T-helper 17 cell (primary cell): ENCODE measurements around the gene PWWP2A. TPM values are rescaled to one million over a fixed set of nuclear protein-coding genes. Genes with fewer than 3 reads are reported as not detected.

Experiments
- ATAC-seq: fragments of 150-1000 bp; cut with Tn5 transposase; 2 replicates; pipeline ENCODE4 v1.10.0; 2021; ENCODE audit warnings: mild to moderate bottlenecking, moderate library complexity
- DNase-seq, 3 donors: peaks; one replicate each; pipeline versions ENCODE4 v3.0.0 to v3.0.0-alpha.2; 2020 to 2021
- H3K9me3 ChIP-seq: one replicate; pipeline ENCODE4 v1.7.0; 2013; ENCODE audit warnings: low read length, mild to moderate bottlenecking; ENCODE audit not compliant: control insufficient read depth, poor library complexity, severe bottlenecking
- H3K27ac Mint-ChIP-seq: one replicate; pipeline ENCODE4 v1.8.0; 2022; ENCODE audit warnings: mild to moderate bottlenecking, moderate library complexity, mixed read lengths
- H3K27me3 Mint-ChIP-seq: one replicate; pipeline ENCODE4 v1.8.0; 2022; ENCODE audit warnings: mixed read lengths
- H3K36me3 Mint-ChIP-seq: one replicate; pipeline ENCODE4 v1.8.0; 2022; ENCODE audit warnings: low read depth, mixed read lengths
- H3K4me1 Mint-ChIP-seq: one replicate; pipeline ENCODE4 v1.8.0; 2022; ENCODE audit warnings: mild to moderate bottlenecking, mixed read lengths
- H3K4me3 Mint-ChIP-seq: one replicate; pipeline ENCODE4 v1.8.0; 2022; ENCODE audit warnings: mild to moderate bottlenecking, moderate library complexity, mixed read lengths
- total RNA-seq, 4 donors: library from RNA in 2 of 4; stranded (reverse) in 2 of 4; gene quantifications; one replicate each; pipeline ENCODE4 v1.2.3 and lab custom pipeline; 2022 to 2026

PWWP2A gene
- total RNA-seq, 2 donors from 2014 or later: 18.0 to 22.6 TPM

- no peaks in the 10 kb centered on the region for H3K9me3 ChIP-seq
- peaks cover 3% of the 10 kb centered on the region for H3K36me3 Mint-ChIP-seq
- no peak for ATAC-seq
- no peak overlapping the region for H3K4me3 Mint-ChIP-seq
- no peak overlapping the region for H3K27ac Mint-ChIP-seq
- H3K27me3 Mint-ChIP-seq: no peaks in the 10 kb centered on the region
- DNase-seq: no peak
- H3K4me1 Mint-ChIP-seq: no peaks in the 10 kb centered on the region
Measured at GRCh38 chr5:160054047-160054446, 65.2 kb downstream of the PWWP2A start.

- Mint-ChIP-seq H3K27me3 (no peaks in the 10 kb centered on the region), H3K4me1 (peaks cover 9% of the 10 kb centered on the region), H3K27ac (peak overlapping the region; percentile 81), H3K36me3 (peaks cover 10% of the 10 kb centered on the region), H3K4me3 (no peak overlapping the region)
- H3K9me3 ChIP-seq: no peaks in the 10 kb centered on the region
- ATAC-seq (no peak), DNase-seq (no peak)
Measured at GRCh38 chr5:160049099-160049498, 70.2 kb downstream of the PWWP2A start.

DNA sequence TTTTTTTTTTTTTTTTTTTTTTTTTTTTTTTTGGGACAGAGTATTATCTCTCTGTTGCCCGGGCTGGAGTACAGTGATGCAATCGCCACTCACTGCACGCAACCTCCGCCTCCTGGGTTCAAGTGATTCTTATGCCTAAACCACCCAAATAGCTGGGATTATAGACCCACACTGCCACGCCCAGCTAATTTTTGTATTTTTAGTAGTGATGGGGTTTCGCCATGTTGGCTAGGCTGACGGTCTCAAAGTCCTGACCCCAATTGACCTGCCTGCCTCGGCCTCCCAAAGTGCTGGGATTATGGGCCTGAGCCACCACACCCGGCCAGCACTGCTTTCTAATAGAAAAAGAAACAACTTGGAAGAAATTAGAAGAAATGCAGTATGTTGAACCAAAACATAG lies 71.1 kb downstream of the PWWP2A start:
- no peak for ATAC-seq
- Mint-ChIP-seq H3K36me3 (peaks cover 10% of the 10 kb centered on the region), H3K4me1 (peaks cover 9% of the 10 kb centered on the region), H3K27ac (peak overlapping the region; percentile 57), H3K27me3 (no peaks in the 10 kb centered on the region), H3K4me3 (peak overlapping the region; percentile 45)
- no peaks in the 10 kb centered on the region for H3K9me3 ChIP-seq
- no peak for DNase-seq

GRCh38 chr5:160047423-160047822 lies 71.8 kb downstream of the PWWP2A start:
- H3K27ac Mint-ChIP-seq: peak overlapping the region; percentile 57
- H3K9me3 ChIP-seq: no peaks in the 10 kb centered on the region
- no peak overlapping the region for H3K4me3 Mint-ChIP-seq
- ATAC-seq: no peak
- peaks cover 10% of the 10 kb centered on the region for H3K36me3 Mint-ChIP-seq
- H3K27me3 Mint-ChIP-seq: no peaks in the 10 kb centered on the region
- no peak for DNase-seq
- peaks cover 9% of the 10 kb centered on the region for H3K4me1 Mint-ChIP-seq

DNA sequence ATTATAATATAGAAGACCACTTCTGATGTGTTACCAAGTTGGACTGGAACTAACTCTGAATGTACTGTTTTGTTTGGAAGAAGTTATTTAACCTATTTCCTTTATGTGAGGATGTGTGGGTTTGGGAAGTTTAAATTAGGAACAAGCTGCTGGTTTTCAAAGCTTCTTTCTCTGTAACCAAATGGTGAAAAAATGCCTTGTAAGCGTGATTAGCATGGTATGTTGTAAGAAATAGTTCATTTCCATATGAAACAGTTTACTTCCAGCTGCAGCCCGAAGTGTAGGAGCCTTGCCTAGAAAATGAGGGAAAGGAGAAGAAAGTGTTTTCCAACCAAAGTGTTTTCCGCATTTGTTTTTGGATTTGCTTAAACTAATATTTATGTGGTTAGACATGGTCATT lies 74.3 kb downstream of the PWWP2A start:
- Mint-ChIP-seq H3K27ac (no peak overlapping the region), H3K36me3 (peaks cover 10% of the 10 kb centered on the region), H3K4me3 (no peak overlapping the region), H3K27me3 (no peaks in the 10 kb centered on the region), H3K4me1 (peaks cover 9% of the 10 kb centered on the region)
- no peak for ATAC-seq
- DNase-seq: no peak
- no peaks in the 10 kb centered on the region for H3K9me3 ChIP-seq

- DNase-seq (no peak), ATAC-seq (no peak)
- H3K4me3 Mint-ChIP-seq: no peak overlapping the region
- no peaks in the 10 kb centered on the region for H3K27me3 Mint-ChIP-seq
- H3K27ac Mint-ChIP-seq: no peak overlapping the region
- H3K4me1 Mint-ChIP-seq: peaks cover 9% of the 10 kb centered on the region
- H3K9me3 ChIP-seq: no peaks in the 10 kb centered on the region
- H3K36me3 Mint-ChIP-seq: peaks cover 10% of the 10 kb centered on the region
Measured at GRCh38 chr5:160044391-160044804, 74.9 kb downstream of the PWWP2A start.

- ATAC-seq (no peak), DNase-seq (no peak)
- H3K4me1 Mint-ChIP-seq: peaks cover 7% of the 10 kb centered on the region
- no peaks in the 10 kb centered on the region for H3K9me3 ChIP-seq
- no peaks in the 10 kb centered on the region for H3K27me3 Mint-ChIP-seq
- H3K4me3 Mint-ChIP-seq: no peak overlapping the region
- peaks cover 12% of the 10 kb centered on the region for H3K36me3 Mint-ChIP-seq
- H3K27ac Mint-ChIP-seq: peak overlapping the region; percentile 49
Measured at GRCh38 chr5:160042671-160043070, 76.6 kb downstream of the PWWP2A start.

Other genes starting within 250 kb of the PWWP2A start
- not detected for gene ADRA1B, start 203.0 kb downstream of the PWWP2A start, total RNA-seq
- 10 to 100 TPM; 24.0 to 24.3 TPM for gene TTC1, start 110.3 kb downstream of the PWWP2A start, total RNA-seq
- gene FABP6, start 110.1 kb upstream of the PWWP2A start, total RNA-seq: not detected
- gene CCNJL, start 193.1 kb upstream of the PWWP2A start, total RNA-seq: 1 to 10 TPM in 1 of 2 donors, not detected in 1; 1.5 TPM